Measurements from ENCODE around the gene SFI1. TPM values are rescaled to one million over a fixed set of nuclear protein-coding genes. Genes with fewer than 3 reads are reported as not detected.

The SFI1 gene
- total RNA-seq, 1 donor from 2014 or later: 24.8 TPM

- Mint-ChIP-seq H3K4me1 (ENCODE audit: unreplicated experiment) (peaks cover 26% of the 10 kb centered on the region), H3K4me3 (ENCODE audit: unreplicated experiment) (no peak overlapping the region), H3K27ac (ENCODE audit: unreplicated experiment) (no peak overlapping the region), H3K36me3 (ENCODE audit: low read depth, unreplicated experiment) (peaks cover 12% of the 10 kb centered on the region), H3K9me3 (ENCODE audit: unreplicated experiment) (no peaks in the 10 kb centered on the region), H3K27me3 (ENCODE audit: unreplicated experiment) (peaks cover 8% of the 10 kb centered on the region)
- DNase-seq (ENCODE audit: low spot score): no peak
- TF ChIP-seq CTCF (IDR thresholded peaks at IDR 0.05; ENCODE audit: unreplicated experiment): no peak
Observed at GRCh38 chr22:31612891-31613285, 116.6 kb downstream of the SFI1 start.

- peaks cover 12% of the 10 kb centered on the region for H3K36me3 Mint-ChIP-seq (ENCODE audit: low read depth, unreplicated experiment)
- peaks cover 6% of the 10 kb centered on the region for H3K27me3 Mint-ChIP-seq (ENCODE audit: unreplicated experiment)
- no peak overlapping the region for H3K27ac Mint-ChIP-seq (ENCODE audit: unreplicated experiment)
- DNase-seq (ENCODE audit: low spot score): no peak
- H3K4me3 Mint-ChIP-seq (ENCODE audit: unreplicated experiment): no peak overlapping the region
- TF ChIP-seq CTCF (IDR thresholded peaks at IDR 0.05; ENCODE audit: unreplicated experiment): no peak
- no peaks in the 10 kb centered on the region for H3K9me3 Mint-ChIP-seq (ENCODE audit: unreplicated experiment)
- peaks cover 24% of the 10 kb centered on the region for H3K4me1 Mint-ChIP-seq (ENCODE audit: unreplicated experiment)
Observed at GRCh38 chr22:31613286-31613903, 117.1 kb downstream of the SFI1 start.

- peaks cover 6% of the 10 kb centered on the region for H3K27me3 Mint-ChIP-seq (ENCODE audit: unreplicated experiment)
- H3K4me1 Mint-ChIP-seq (ENCODE audit: unreplicated experiment): peaks cover 21% of the 10 kb centered on the region
- H3K9me3 Mint-ChIP-seq (ENCODE audit: unreplicated experiment): no peaks in the 10 kb centered on the region
- DNase-seq (ENCODE audit: low spot score): no peak
- no peak overlapping the region for H3K4me3 Mint-ChIP-seq (ENCODE audit: unreplicated experiment)
- TF ChIP-seq CTCF (IDR thresholded peaks at IDR 0.05; ENCODE audit: unreplicated experiment): no peak
- no peak overlapping the region for H3K27ac Mint-ChIP-seq (ENCODE audit: unreplicated experiment)
- peaks cover 15% of the 10 kb centered on the region for H3K36me3 Mint-ChIP-seq (ENCODE audit: low read depth, unreplicated experiment)
Observed at GRCh38 chr22:31613904-31614296, 117.6 kb downstream of the SFI1 start.

- no peak overlapping the region for H3K27ac Mint-ChIP-seq (ENCODE audit: unreplicated experiment)
- DNase-seq (ENCODE audit: low spot score): no peak
Observed at GRCh38 chr22:31614781-31615490, 118.6 kb downstream of the SFI1 start.

More at GRCh38 chr22:31614781-31615490, 118.6 kb downstream of the SFI1 start:
- H3K27me3 Mint-ChIP-seq (ENCODE audit: unreplicated experiment): peaks cover 9% of the 10 kb centered on the region
- TF ChIP-seq CTCF (IDR thresholded peaks at IDR 0.05; ENCODE audit: unreplicated experiment): no peak
- H3K9me3 Mint-ChIP-seq (ENCODE audit: unreplicated experiment): no peaks in the 10 kb centered on the region
- H3K4me3 Mint-ChIP-seq (ENCODE audit: unreplicated experiment): no peak overlapping the region
- H3K36me3 Mint-ChIP-seq (ENCODE audit: low read depth, unreplicated experiment): peaks cover 21% of the 10 kb centered on the region
- H3K4me1 Mint-ChIP-seq (ENCODE audit: unreplicated experiment): peaks cover 21% of the 10 kb centered on the region
